Measurements from ENCODE around the gene DLL1.

The DLL1 gene

DNA sequence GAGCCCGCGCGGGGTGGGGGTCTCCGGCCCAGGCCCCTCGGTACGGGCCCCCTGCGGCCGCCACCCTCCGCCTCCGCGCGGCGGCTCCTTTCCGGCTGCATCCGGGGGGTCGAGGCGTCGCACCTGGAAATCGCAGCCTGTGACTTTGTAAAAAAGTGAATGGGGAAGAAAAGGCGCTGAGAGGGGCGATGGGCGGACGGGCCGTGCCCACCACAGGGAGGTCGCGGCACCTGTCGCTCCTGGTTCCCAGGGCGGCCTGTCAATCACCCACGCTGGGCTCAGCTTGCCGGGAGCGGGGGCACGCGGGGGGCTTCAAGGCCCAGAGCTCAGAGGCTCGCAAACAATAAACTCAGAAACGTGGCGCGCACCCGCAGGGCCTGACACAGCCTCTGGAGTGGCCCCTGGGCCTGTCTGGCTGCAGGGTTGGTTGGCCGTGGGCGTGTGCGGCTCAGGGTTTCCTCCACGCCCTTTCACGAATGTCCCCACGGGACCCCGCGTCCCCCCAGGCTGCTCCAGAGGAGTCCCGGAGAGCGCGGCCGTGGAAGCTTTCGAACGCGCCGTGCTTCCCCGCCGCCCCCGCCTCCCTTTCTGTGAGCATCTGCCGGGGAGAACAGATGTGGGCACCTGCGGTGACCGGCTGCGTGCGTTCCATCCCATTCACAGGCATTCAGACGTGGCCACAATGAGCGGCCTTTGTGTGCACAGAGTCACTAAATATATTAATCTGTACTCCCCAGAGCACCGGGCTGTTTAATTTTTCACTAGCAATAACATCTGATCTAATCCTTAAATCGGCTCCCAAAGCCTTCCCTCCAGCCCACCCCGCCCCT lies 6.1 kb upstream of the DLL1 start:
- H3K4me3 ChIP-seq (ENCODE audit: low read depth, low read length), result no peak overlapping the region
- DNase-seq (ENCODE audit: low read depth, low spot score), result no peak

GRCh38 chr6:170296423-170296745 lies 5.5 kb upstream of the DLL1 start:
- ChIA-PET POLR2A (no interaction called here), CTCF (no interaction called here)
- DNase-seq (ENCODE audit: low read depth, low spot score), result no peak
- H3K4me3 ChIP-seq (ENCODE audit: low read depth, low read length), result no peak overlapping the region
- TF ChIP-seq, protein P1, sequence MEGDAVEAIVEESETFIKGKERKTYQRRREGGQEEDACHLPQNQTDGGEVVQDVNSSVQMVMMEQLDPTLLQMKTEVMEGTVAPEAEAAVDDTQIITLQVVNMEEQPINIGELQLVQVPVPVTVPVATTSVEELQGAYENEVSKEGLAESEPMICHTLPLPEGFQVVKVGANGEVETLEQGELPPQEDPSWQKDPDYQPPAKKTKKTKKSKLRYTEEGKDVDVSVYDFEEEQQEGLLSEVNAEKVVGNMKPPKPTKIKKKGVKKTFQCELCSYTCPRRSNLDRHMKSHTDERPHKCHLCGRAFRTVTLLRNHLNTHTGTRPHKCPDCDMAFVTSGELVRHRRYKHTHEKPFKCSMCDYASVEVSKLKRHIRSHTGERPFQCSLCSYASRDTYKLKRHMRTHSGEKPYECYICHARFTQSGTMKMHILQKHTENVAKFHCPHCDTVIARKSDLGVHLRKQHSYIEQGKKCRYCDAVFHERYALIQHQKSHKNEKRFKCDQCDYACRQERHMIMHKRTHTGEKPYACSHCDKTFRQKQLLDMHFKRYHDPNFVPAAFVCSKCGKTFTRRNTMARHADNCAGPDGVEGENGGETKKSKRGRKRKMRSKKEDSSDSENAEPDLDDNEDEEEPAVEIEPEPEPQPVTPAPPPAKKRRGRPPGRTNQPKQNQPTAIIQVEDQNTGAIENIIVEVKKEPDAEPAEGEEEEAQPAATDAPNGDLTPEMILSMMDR (IDR thresholded peaks at IDR 0.05; ENCODE audit: insufficient read depth, low read length, missing control alignments), result no peak

More for the DNA sequence above, 6.1 kb upstream of the DLL1 start:
- POLR2A ChIA-PET, result no interaction called here
- TF ChIP-seq, protein P1 (IDR thresholded peaks at IDR 0.05; ENCODE audit: insufficient read depth, low read length, missing control alignments), result no peak
- CTCF ChIA-PET, result interaction anchor here (1.1 kb wide), 1 partner anchor 232 kb away, joined by 4 read pairs; no protein-coding TSS in a partner anchor

DNA sequence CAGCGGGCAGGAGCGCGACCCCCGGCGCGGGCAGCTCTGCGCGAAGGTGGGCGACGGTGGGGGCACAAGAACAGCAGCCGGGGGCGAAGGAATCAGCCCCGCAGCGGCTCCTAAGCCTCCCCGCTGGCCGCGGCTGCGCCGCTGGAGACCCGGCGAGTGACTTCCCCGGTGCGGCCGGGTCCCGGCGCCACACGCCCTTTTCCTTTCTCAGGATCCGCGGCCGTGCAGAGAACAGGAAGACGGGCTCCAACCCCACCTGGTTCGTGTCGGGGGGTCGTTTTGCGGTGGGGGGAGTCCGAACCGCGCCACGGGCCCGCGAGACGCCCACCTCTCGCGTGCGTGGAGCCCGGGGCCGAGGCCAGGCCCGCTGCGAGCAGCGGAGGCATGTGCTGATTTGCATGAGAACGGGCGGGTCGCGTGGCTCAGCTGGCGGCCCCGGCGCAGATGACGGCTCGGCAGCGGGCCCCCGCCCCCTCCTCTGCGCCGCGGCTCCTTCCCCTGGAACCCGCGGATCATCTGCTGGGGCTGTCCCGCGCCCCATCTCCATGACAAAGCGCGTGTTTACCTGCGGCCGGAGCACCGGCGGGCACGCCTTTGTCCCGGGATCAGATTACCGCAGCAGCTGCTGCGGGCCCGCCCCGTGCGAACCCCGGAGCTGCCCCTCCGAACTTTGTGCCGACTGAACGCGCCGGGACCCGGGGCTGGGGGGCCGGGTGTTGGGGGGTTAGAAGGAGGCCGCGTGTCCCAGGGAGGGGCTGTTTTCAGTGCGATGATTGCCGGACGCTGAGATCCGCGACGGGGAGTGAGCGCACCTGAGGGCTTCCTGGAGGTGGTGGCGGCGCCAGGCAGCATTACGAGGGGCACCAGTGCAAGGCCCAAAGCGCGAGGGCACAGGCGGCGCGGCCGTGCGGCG lies 4.9 kb upstream of the DLL1 start:
- ChIA-PET POLR2A (no interaction called here), CTCF (interaction anchor here (1.0 kb wide), 1 partner anchor 10 kb away, joined by 4 read pairs; the partner anchor contains the start of gene FAM120B)
- peak overlapping the region; percentile 43 for H3K4me3 ChIP-seq (ENCODE audit: low read depth, low read length)
- TF ChIP-seq, protein P1 (IDR thresholded peaks at IDR 0.05; ENCODE audit: insufficient read depth, low read length, missing control alignments), result no peak
- DNase-seq (ENCODE audit: low read depth, low spot score), result no peak

DNA sequence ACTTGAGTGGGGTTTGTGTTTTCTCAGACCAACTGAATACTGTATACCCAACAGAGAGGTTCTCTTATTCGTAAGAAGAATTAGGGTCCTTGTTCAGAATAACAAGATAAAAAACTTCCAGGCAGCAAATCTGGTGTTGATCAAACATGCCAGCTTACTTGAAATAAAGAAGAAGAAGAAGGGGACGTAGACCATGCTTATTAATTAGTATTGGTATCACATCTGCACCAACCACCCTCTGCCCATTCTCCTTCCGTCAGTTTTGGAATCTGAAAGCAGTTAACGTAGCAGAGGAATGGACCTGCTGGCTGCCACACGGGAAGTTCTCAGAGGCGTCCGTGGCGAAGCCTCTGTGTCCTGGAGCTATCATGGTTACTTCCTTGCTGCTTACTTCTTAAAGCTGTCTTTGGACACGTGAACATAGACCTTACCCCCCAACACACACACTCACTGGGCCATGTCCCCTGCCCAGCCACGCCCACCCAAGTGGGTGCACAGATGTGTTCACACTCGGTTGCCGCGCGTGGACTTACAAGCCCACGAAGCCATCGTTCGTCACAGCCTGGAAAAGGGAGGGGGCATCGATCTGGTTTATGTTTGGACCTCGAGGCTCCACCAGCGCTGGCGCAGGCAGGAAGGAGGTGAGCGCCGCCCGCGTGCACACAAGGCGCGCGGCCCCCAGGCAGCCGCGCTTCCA lies 4.1 kb upstream of the DLL1 start:
- ChIA-PET POLR2A (no interaction called here), CTCF (interaction anchor here (1.0 to 2.4 kb wide), 3 partner anchors 9 to 505 kb away, joined by 3 to 6 read pairs (median 4); partner anchors contain the start of gene FAM120B)
- TF ChIP-seq, protein P1 (IDR thresholded peaks at IDR 0.05; ENCODE audit: insufficient read depth, low read length, missing control alignments), result no peak
- DNase-seq (ENCODE audit: low read depth, low spot score), result no peak
- H3K4me3 ChIP-seq (ENCODE audit: low read depth, low read length), result peak overlapping the region; percentile 43

DNA sequence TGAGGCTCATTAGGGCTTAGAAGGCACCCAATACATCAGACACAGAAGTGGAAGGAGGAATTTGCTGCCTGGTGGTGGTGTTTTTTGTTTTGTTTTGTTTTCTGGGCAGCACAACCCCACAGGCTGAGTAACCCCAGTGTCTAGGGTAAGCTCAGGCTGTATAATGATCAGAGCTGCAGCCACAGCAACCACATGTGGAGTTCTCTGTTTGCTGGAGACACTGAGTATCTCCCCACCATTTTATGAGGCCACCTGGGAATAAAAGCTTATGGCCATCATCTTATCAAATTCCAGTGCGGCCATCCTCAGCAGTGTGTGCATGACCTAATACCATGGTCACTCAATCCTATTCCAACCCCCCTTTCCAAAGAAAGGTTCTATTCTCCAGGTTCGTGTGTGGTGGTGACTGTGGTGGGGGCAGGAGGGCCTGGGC lies 3.4 kb upstream of the DLL1 start:
- DNase-seq (ENCODE audit: low read depth, low spot score), result no peak
- ChIA-PET CTCF (interaction anchor here (0.7 to 2.4 kb wide), 5 partner anchors 9 to 504 kb away, joined by 3 to 6 read pairs (median 3); partner anchors contain the start of gene FAM120B), POLR2A (interaction anchor here (0.8 kb wide), 1 partner anchor 12 kb away, joined by 4 read pairs; the partner anchor contains the start of gene FAM120B)
- no peak overlapping the region for H3K4me3 ChIP-seq (ENCODE audit: low read depth, low read length)
- TF ChIP-seq, protein P1 (IDR thresholded peaks at IDR 0.05; ENCODE audit: insufficient read depth, low read length, missing control alignments), result no peak

All from AG04449 (cell line).